ENCODE data around the gene SLC25A25.

DNA sequence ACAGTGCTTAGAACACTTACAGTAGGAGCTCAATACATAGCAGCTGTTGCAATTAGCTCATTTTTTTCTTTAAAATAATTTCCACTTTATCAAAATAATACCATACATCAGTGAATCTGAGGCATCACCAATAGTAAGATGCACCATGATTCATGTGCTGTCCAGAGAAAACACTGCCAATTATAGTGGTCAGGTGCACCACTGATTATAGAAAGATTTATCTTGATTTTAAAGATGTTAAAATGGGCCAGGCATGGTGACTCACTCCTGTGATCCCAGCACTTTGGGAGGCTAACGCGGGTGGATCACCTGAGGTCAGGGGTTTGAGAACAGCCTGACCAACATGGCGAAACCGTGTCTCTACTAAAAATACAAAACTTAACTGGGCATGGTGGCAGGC is 40.3 kb upstream of the SLC25A25 start:
- TF ChIP-seq, protein P1, sequence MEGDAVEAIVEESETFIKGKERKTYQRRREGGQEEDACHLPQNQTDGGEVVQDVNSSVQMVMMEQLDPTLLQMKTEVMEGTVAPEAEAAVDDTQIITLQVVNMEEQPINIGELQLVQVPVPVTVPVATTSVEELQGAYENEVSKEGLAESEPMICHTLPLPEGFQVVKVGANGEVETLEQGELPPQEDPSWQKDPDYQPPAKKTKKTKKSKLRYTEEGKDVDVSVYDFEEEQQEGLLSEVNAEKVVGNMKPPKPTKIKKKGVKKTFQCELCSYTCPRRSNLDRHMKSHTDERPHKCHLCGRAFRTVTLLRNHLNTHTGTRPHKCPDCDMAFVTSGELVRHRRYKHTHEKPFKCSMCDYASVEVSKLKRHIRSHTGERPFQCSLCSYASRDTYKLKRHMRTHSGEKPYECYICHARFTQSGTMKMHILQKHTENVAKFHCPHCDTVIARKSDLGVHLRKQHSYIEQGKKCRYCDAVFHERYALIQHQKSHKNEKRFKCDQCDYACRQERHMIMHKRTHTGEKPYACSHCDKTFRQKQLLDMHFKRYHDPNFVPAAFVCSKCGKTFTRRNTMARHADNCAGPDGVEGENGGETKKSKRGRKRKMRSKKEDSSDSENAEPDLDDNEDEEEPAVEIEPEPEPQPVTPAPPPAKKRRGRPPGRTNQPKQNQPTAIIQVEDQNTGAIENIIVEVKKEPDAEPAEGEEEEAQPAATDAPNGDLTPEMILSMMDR (IDR thresholded peaks at IDR 0.05) = no peak
- no peak for TF ChIP-seq POLR2A (IDR thresholded peaks at IDR 0.05)
- no peak for TF ChIP-seq POLR2AphosphoS5 (IDR thresholded peaks at IDR 0.05)
